ENCODE results near the gene FITM2. TPM values are rescaled to one million over a fixed set of nuclear protein-coding genes. Genes with fewer than 3 reads are reported as not detected.

FITM2 gene
- 100 to 1,000 TPM in 7 of 9 donors, 10 to 100 TPM in 2; 71.7 to 165 (median 125) TPM for total RNA-seq
- 10 to 100 TPM; 31.5 to 60.6 TPM for polyA plus RNA-seq
- long read RNA-seq, donor 1, full-length matches to known transcripts = 14 of 115 reads
- long read RNA-seq, donor 1, partial matches to known transcripts = 0 of 115 reads
- long read RNA-seq, donor 1, other reads (novel, unspliced or antisense) = 101 of 115 reads
- long read RNA-seq, donor 2, full-length matches to known transcripts = 23 of 130 reads
- long read RNA-seq, donor 2, partial matches to known transcripts = 0 of 130 reads
- long read RNA-seq, donor 2, other reads (novel, unspliced or antisense) = 107 of 130 reads
- long read RNA-seq, donor 3, full-length matches to known transcripts = 10 of 64 reads
- long read RNA-seq, donor 3, partial matches to known transcripts = 0 of 64 reads
- long read RNA-seq, donor 3, other reads (novel, unspliced or antisense) = 54 of 64 reads

GRCh38 chr20:44310664-44311639 lies at the start of gene FITM2:
FITM2 (minus strand) TSS chr20:44311202; CDS start chr20:44311148, 54 bp downstream.
- H3K27ac ChIP-seq = peak within 1 kb of the TSS; percentile 66 to 95 (median 88)
- H3K36me3 ChIP-seq = peaks cover 0 to 12% (median 5%) of the 10 kb centered on the region in 9 donors
- peak within 1 kb of the TSS; percentile 62 to 98 (median 81) for H3K4me3 ChIP-seq
- DNase-seq = peak; percentile 98 to 100 (median 99)
- peaks cover 0 to 47% (median 17%) of the 10 kb centered on the region in 12 donors for H3K4me1 ChIP-seq
- 2 to 4% (median 2%) methylated on average over 32 to 70 of the region's 70 CpGs for WGBS, 4 donors
- no peaks in the 10 kb centered on the region for H3K9me3 ChIP-seq
- H3K27me3 ChIP-seq = no peaks in the 10 kb centered on the region
- intact Hi-C loops (cut with DNase I) = loop anchor here (1.0 to 10.0 kb wide), 12 partner anchors 74 to 304 kb away; no protein-coding TSS in a partner anchor
- peak in 1 of 2 donors; percentile 80 for TF ChIP-seq POLR2A (IDR thresholded peaks at IDR 0.05)
- TF ChIP-seq CTCF (IDR thresholded peaks at IDR 0.05) = peak; percentile 92 to 98 (median 96)
- ATAC-seq = peak; percentile 72 to 90 (median 88)

- no peak for ATAC-seq
- H3K36me3 ChIP-seq = no peaks in the 10 kb centered on the region
- H3K27me3 ChIP-seq = peaks cover 0 to 6% (median 0%) of the 10 kb centered on the region in 9 donors
- intact Hi-C loops (cut with DNase I) = no loop called here
- H3K4me3 ChIP-seq = no peak overlapping the region
- H3K27ac ChIP-seq = no peak overlapping the region
- peaks cover 0 to 7% (median 0%) of the 10 kb centered on the region in 12 donors for H3K4me1 ChIP-seq
- no peaks in the 10 kb centered on the region for H3K9me3 ChIP-seq
- no peak for TF ChIP-seq CTCF (IDR thresholded peaks at IDR 0.05)
- TF ChIP-seq POLR2A (IDR thresholded peaks at IDR 0.05) = no peak
- no peak for DNase-seq
Measured at GRCh38 chr20:44360221-44360620, 49.2 kb upstream of the FITM2 start.

GRCh38 chr20:44358776-44359175 lies 47.8 kb upstream of the FITM2 start:
- 79 to 83% (median 82%) methylated on average over 8 of the region's 8 CpGs for whole genome bisulfite sequencing, 4 donors
- H3K9me3 ChIP-seq = no peaks in the 10 kb centered on the region
- H3K27me3 ChIP-seq = peaks cover 0 to 6% (median 0%) of the 10 kb centered on the region in 9 donors
- no peak overlapping the region for H3K4me3 ChIP-seq
- DNase-seq (no peak), ATAC-seq (no peak)
- H3K4me1 ChIP-seq = peaks cover 0 to 7% (median 0%) of the 10 kb centered on the region in 12 donors
- no peak overlapping the region for H3K27ac ChIP-seq
- TF ChIP-seq POLR2A (IDR thresholded peaks at IDR 0.05) (no peak), CTCF (IDR thresholded peaks at IDR 0.05) (no peak)
- intact Hi-C loops (cut with DNase I) = no loop called here
- H3K36me3 ChIP-seq = no peaks in the 10 kb centered on the region

Data from heart left ventricle (tissue), 16 donors.